ENCODE measurements around the gene CYTL1.

DNA sequence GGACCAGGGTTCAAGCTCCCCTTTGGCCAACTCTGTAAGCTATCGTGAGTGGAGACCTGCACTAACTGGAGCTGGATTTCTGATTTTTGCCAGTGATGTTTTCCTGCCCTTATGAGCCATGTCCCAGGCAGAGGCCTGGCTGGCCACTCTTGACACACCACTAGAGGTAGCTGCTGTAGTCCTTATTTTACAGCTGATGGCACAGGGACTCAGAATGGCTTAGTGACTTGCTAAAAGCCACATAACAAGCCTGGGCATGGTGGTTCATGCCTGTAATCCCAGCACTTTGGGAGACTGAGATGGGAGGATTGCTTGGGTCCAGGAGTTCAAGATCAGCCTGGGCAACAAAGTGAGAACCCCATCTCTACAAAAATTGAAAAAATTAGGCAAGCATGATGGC lies 33.4 kb downstream of the CYTL1 start:
- TF ChIP-seq, protein P1, sequence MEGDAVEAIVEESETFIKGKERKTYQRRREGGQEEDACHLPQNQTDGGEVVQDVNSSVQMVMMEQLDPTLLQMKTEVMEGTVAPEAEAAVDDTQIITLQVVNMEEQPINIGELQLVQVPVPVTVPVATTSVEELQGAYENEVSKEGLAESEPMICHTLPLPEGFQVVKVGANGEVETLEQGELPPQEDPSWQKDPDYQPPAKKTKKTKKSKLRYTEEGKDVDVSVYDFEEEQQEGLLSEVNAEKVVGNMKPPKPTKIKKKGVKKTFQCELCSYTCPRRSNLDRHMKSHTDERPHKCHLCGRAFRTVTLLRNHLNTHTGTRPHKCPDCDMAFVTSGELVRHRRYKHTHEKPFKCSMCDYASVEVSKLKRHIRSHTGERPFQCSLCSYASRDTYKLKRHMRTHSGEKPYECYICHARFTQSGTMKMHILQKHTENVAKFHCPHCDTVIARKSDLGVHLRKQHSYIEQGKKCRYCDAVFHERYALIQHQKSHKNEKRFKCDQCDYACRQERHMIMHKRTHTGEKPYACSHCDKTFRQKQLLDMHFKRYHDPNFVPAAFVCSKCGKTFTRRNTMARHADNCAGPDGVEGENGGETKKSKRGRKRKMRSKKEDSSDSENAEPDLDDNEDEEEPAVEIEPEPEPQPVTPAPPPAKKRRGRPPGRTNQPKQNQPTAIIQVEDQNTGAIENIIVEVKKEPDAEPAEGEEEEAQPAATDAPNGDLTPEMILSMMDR (optimal IDR thresholded peaks at IDR 0.05 in 1 of 3, IDR thresholded peaks at IDR 0.05 in 1 of 3, conservative IDR thresholded peaks at IDR 0.05 in 1 of 3; ENCODE audit: extremely low read depth in 1 of 3, insufficient read depth in 2 of 3, low read length in 3 of 3) = peak in 1 of 3 experiments; percentile 43
- no peak for TF ChIP-seq EZH2 (IDR thresholded peaks at IDR 0.05; ENCODE audit: low read length)
